OCI-LY3 (cell line): ENCODE measurements around the gene UPK2.

Source experiments
- CTCF ChIP-seq: fragments of 200-600, 300-600 bp; sonication (generic); IDR thresholded peaks from 2 replicates; pipeline ENCODE4 v1.5.1; 2014; ENCODE audit warnings: antibody characterized with exemption, low read length, low read depth
- EZH2phosphoT487 ChIP-seq: fragments of 200-600 bp; shearing (Covaris generic); IDR thresholded peaks from 2 replicates; pipeline ENCODE4 v1.6.1; 2018; ENCODE audit warnings: antibody characterized with exemption, mixed run types, low read depth

- TF ChIP-seq EZH2phosphoT487 (no peak), CTCF (no peak)
These were observed 23.3 kb downstream of the UPK2 start for GRCh38 chr11:118979434-118979833.
